GM15510 (cell line): ENCODE data around the gene UPK3B.
"Not testable (repeated sequence)": the region's sequence is repeated elsewhere in the genome, so short reads cannot be mapped to it uniquely, and the experiment has no call there.

Source experiments
- POLR2A ChIP-seq: IDR thresholded peaks from 3 replicates; pipeline ENCODE4 v1.6.1; 2011; ENCODE audit warnings: borderline replicate concordance; ENCODE audit not compliant: insufficient read length; ENCODE audit errors: extremely low read depth

The UPK3B gene

GRCh38 chr7:76509931-76510877 lies at the start of gene UPK3B:
Gene UPK3B, plus strand, starts transcription at chr7:76510552. Its CDS starts 101 bp downstream, at chr7:76510653.
- TF ChIP-seq POLR2A = no peak

- TF ChIP-seq POLR2A = not testable (repeated sequence)
Observed at GRCh38 chr7:76461464-76462101, 48.8 kb upstream of the UPK3B start, which contains the start of gene DTX2. Gene DTX2, plus strand, starts transcription at chr7:76461709. Its CDS starts 18,801 bp downstream, at chr7:76480510.

- TF ChIP-seq POLR2A = no peak
Observed at GRCh38 chr7:76505168-76506080, 4.9 kb upstream of the UPK3B start.

GRCh38 chr7:76506081-76506440 lies 4.3 kb upstream of the UPK3B start:
- no peak for TF ChIP-seq POLR2A

GRCh38 chr7:76507723-76508406 lies 2.5 kb upstream of the UPK3B start:
- no peak for TF ChIP-seq POLR2A

- TF ChIP-seq POLR2A = no peak
Observed at GRCh38 chr7:76512941-76513816, 2.8 kb downstream of the UPK3B start.

- TF ChIP-seq POLR2A = no peak
Observed at GRCh38 chr7:76513817-76514799, 3.8 kb downstream of the UPK3B start.

- TF ChIP-seq POLR2A = no peak
Observed at GRCh38 chr7:76514926-76515771, 4.8 kb downstream of the UPK3B start.

GRCh38 chr7:76515999-76516443 lies 5.7 kb downstream of the UPK3B start:
- TF ChIP-seq POLR2A = no peak

GRCh38 chr7:76543197-76543596 lies 32.8 kb downstream of the UPK3B start, which contains the start of gene SPDYE16:
Gene SPDYE16, minus strand, starts transcription at chr7:76543297. Its CDS starts 1,838 bp downstream, at chr7:76541459.
- not testable (repeated sequence) for TF ChIP-seq POLR2A
